ENCODE results near the gene MRPS26. TPM values are rescaled to one million over a fixed set of nuclear protein-coding genes. Genes with fewer than 3 reads are reported as not detected.
"Not testable (repeated sequence)": the region's sequence is repeated elsewhere in the genome, so short reads cannot be mapped to it uniquely, and the experiment has no call there.

MRPS26 gene
- total and polyA plus RNA-seq, 2 of the 13 experiments (the other 11 are each of a cell fraction or from before 2014, with no cell fraction given), result 89.8 to 187 TPM

- TF ChIP-seq ZSCAN29 (CRISPR knock-in tag; conservative IDR thresholded peaks at IDR 0.05), result 0 out of 2 replicates have a peak, but pooled peaks have one; percentile 39
- not testable (repeated sequence) for TF ChIP-seq FOXA1 (IDR thresholded peaks at IDR 0.05)
- TF ChIP-seq FOXA1 (CRISPR knock-in tag; IDR thresholded peaks at IDR 0.05), result peak; percentile 66
- TF ChIP-seq ZNF879 (CRISPR knock-in tag; IDR thresholded peaks at IDR 0.05), result 0 out of 2 replicates have a peak, but pooled peaks have one; percentile 48
- TF ChIP-seq PAXIP1 (CRISPR knock-in tag; conservative IDR thresholded peaks at IDR 0.05), result peak; percentile 58; the same call in 1 of the 2 replicates
- peak; percentile 19; the same call in 1 of the 2 replicates for TF ChIP-seq MED1 (CRISPR knock-in tag; IDR thresholded peaks at IDR 0.05)
- TF ChIP-seq ZNF761 (CRISPR knock-in tag; conservative IDR thresholded peaks at IDR 0.05), result 0 out of 2 replicates have a peak, but pooled peaks have one; percentile 40
- TF ChIP-seq GATAD2A (CRISPR knock-in tag; IDR thresholded peaks at IDR 0.05), result 0 out of 2 replicates have a peak, but pooled peaks have one; percentile 16
- peak; percentile 39; the same call in 1 of the 2 replicates for TF ChIP-seq SAP130 (CRISPR knock-in tag; IDR thresholded peaks at IDR 0.05; ENCODE audit: low read depth)
- TF ChIP-seq ZNF138 (CRISPR knock-in tag; IDR thresholded peaks at IDR 0.05; ENCODE audit: low read depth), result 0 out of 2 replicates have a peak, but pooled peaks have one; percentile 25
- peak; percentile 43 for TF ChIP-seq SOX5 (CRISPR knock-in tag; IDR thresholded peaks at IDR 0.05; ENCODE audit: borderline replicate concordance)
- TF ChIP-seq HDAC2 (CRISPR knock-in tag; IDR thresholded peaks at IDR 0.05), result peak; percentile 71; the same call in 1 of the 2 replicates
- TF ChIP-seq KAT7 (CRISPR knock-in tag; IDR thresholded peaks at IDR 0.05; ENCODE audit: borderline replicate concordance), result peak; percentile 51; the same call in 1 of the 2 replicates
- peak; percentile 66; the same call in 1 of the 2 replicates for TF ChIP-seq FOXA3 (CRISPR knock-in tag; IDR thresholded peaks at IDR 0.05)
- 0 out of 2 replicates have a peak, but pooled peaks have one; percentile 25 for TF ChIP-seq MIXL1 (CRISPR knock-in tag; IDR thresholded peaks at IDR 0.05)
- 0 out of 2 replicates have a peak, but pooled peaks have one; percentile 12 for TF ChIP-seq HNF4A (CRISPR knock-in tag; IDR thresholded peaks at IDR 0.05)
- 0 out of 2 replicates have a peak, but pooled peaks have one; percentile 15 for TF ChIP-seq ZBTB4 (CRISPR knock-in tag; IDR thresholded peaks at IDR 0.05; ENCODE audit: borderline replicate concordance)
- TF ChIP-seq ZNF570 (CRISPR knock-in tag; IDR thresholded peaks at IDR 0.05; ENCODE audit: borderline replicate concordance), result 0 out of 2 replicates have a peak, but pooled peaks have one; percentile 41
- TF ChIP-seq ZFX (CRISPR knock-in tag; IDR thresholded peaks at IDR 0.05; ENCODE audit: low read depth), result peak; percentile 37; the same call in 1 of the 2 replicates
These were observed 23.0 kb upstream of the MRPS26 start (continued) for GRCh38 chr20:3022559-3023490.
